Measurements from ENCODE around the gene NHSL2. TPM values are rescaled to one million over a fixed set of nuclear protein-coding genes. Genes with fewer than 3 reads are reported as not detected.

The NHSL2 gene
- total RNA-seq, result 2.8 and 2.9 TPM in 2 replicates

GRCh38 chrX:71910643-71910985 is at the start of gene NHSL2:
TSS of gene NHSL2 (plus strand) at chrX:71910845.

DNA sequence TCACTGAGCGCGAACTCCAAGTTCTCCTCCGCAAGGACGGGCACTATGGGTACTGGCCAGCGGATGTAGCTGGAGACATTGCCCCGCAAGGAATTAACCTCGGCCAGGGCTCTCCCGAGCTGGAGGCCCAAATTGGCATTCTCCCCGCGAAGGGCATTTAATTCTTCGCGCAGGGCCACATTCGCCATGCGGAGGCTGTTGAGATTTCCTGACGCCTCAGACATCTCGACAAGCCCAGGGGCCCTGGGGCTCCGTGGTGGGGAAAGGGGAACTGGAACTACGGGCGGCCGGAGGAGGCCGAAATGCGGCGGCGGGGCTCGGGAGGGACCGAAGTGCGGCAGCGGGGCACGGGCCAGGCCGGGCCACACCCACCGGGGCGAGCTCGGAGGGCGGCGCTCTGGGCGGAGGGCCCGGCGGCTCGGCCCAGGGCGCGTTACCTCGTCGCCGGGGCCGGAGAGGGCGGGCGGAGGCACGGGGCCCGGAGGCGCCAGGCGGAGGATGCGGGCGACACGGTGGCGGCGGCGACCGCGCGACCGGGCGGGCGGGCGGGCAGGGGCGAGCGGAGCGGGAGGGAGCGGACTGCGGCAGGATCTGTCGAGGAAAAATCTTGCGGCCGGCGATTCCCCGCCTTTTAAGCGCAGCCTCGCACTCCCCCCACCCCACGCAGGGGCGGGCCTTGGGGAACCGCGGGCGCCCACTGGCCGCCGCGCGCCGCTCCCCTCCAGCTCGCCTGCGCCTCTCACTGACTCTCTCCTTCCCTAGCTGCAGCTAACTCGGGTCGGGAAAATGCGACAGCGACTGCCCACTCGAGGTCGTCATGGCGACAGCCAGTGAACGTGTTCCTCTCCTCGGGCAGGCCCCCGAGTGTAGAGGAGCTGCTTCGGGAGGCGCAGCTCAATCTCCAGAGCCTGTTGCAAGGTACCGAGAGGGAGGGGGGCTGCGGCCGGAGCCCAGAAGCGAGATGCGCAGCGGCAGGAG is 221.0 kb downstream of the NHSL2 start, which contains the start of gene RTL5:
Gene RTL5, minus strand, starts transcription at position 599 of the 978 bp plus-strand sequence.

GRCh38 chrX:72181178-72182125 is 270.8 kb downstream of the NHSL2 start, which contains the start of gene PIN4:
TSS of gene PIN4 (plus strand) at chrX:72181757. CDS start at chrX:72181786, 29 bp downstream.

Other genes with a start within 250 kb of the NHSL2 start
- gene CXorf49, start 192.6 kb upstream of the NHSL2 start, total RNA-seq, result not detected in 2 replicates
- gene CXorf49B, start 147.5 kb upstream of the NHSL2 start, total RNA-seq, result not detected in 2 replicates
- gene RTL5, start 221.1 kb downstream of the NHSL2 start, total RNA-seq, result 0.58 and 1.2 TPM in 2 replicates

All from myometrial cell (primary cell).